Measurements from ENCODE around the gene TBPL1. TPM values are rescaled to one million over a fixed set of nuclear protein-coding genes. Genes with fewer than 3 reads are reported as not detected.

The TBPL1 gene
- polyA plus RNA-seq, 1 donor (not counting 4 experiments of a cell fraction or from before 2014, with no cell fraction given) = 39.1 TPM

DNA sequence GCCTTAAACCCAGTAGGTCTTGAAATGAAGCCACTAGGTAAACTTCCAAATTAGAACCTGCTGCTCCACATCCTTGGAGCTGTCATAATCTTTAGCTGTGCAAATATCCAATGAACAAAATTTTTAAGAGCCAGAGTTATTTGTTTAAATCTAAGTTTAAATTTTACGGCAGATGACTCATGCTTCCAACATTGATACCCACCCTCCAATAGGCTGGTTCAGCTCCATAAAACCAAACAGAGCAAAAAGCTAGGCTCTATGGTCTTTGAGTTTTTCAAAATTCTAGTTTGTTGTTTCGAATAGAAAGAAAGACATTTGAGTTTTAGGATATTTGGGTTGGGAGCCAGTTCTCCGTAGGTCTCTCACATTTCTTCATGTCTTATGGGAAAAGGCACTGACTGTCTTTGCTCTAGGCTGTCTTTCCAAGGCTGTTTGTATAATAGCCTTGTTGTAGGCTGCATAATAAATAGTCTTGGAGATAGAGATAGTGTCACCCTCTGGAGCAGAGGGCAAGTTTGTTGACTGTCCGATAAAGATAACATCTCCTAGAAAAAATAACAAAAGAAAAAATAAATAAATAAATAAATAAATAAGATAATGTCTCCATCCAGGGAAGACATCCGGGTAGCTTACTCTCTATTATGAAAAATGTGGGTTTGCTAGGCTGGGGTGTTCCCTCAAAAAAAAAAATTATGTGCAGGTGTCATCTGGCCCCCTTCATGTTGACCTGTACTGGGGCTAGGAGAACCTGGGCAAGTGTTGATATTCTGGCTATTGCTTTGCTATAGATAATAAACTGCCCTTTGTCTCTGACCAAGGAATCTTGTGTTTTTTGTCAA is 62.9 kb downstream of the TBPL1 start:
- no peaks in the 10 kb centered on the region for H3K27me3 ChIP-seq (ENCODE audit: control insufficient read depth, extremely low read depth, insufficient read depth, low read length)
- H4K20me1 ChIP-seq (ENCODE audit: control insufficient read depth, extremely low read depth, insufficient read depth, low read length) = no peaks in the 10 kb centered on the region
- H3K9ac ChIP-seq (ENCODE audit: control insufficient read depth, extremely low read depth, insufficient read depth, low read length) = no peak overlapping the region
- TF ChIP-seq, protein P1, sequence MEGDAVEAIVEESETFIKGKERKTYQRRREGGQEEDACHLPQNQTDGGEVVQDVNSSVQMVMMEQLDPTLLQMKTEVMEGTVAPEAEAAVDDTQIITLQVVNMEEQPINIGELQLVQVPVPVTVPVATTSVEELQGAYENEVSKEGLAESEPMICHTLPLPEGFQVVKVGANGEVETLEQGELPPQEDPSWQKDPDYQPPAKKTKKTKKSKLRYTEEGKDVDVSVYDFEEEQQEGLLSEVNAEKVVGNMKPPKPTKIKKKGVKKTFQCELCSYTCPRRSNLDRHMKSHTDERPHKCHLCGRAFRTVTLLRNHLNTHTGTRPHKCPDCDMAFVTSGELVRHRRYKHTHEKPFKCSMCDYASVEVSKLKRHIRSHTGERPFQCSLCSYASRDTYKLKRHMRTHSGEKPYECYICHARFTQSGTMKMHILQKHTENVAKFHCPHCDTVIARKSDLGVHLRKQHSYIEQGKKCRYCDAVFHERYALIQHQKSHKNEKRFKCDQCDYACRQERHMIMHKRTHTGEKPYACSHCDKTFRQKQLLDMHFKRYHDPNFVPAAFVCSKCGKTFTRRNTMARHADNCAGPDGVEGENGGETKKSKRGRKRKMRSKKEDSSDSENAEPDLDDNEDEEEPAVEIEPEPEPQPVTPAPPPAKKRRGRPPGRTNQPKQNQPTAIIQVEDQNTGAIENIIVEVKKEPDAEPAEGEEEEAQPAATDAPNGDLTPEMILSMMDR (optimal IDR thresholded peaks at IDR 0.05 in 1 of 3, IDR thresholded peaks at IDR 0.05 in 1 of 3, conservative IDR thresholded peaks at IDR 0.05 in 1 of 3; ENCODE audit: extremely low read depth in 1 of 3, insufficient read depth in 2 of 3, low read length in 3 of 3) = no peak
- TF ChIP-seq EZH2 (IDR thresholded peaks at IDR 0.05; ENCODE audit: low read length) = no peak
- H3K9me3 ChIP-seq (ENCODE audit: control insufficient read depth, low read depth, low read length) = no peaks in the 10 kb centered on the region
- FAIRE-seq (no peak), DNase-seq (ENCODE audit: low read depth, low spot score) (no peak)
- H3K4me1 ChIP-seq (ENCODE audit: control insufficient read depth, extremely low read depth, insufficient read depth, low read length) = no peaks in the 10 kb centered on the region
- dilution Hi-C loops (cut with MboI; ENCODE audit: extremely low pct_ligation_motif_present, low sequenced_read_pairs) = no loop called here
- no peaks in the 10 kb centered on the region for H3K79me2 ChIP-seq (ENCODE audit: control insufficient read depth, insufficient read depth, low read length)
- no peak overlapping the region for H3K4me3 ChIP-seq (ENCODE audit: control insufficient read depth in 2 of 3, extremely low read depth in 1 of 3, insufficient read depth in 2 of 3, low read depth in 1 of 3, low read length in 3 of 3)
- H3K9me1 ChIP-seq (ENCODE audit: control insufficient read depth, extremely low read depth, insufficient read depth, low read length) = no peaks in the 10 kb centered on the region
- no peaks in the 10 kb centered on the region for H3K36me3 ChIP-seq (ENCODE audit: control insufficient read depth in 2 of 2, extremely low read depth in 1 of 2, insufficient read depth in 2 of 2, low read length in 2 of 2)
- no peak overlapping the region for H2AFZ ChIP-seq (ENCODE audit: control insufficient read depth, low read length)
- no peak overlapping the region for H3K4me2 ChIP-seq (ENCODE audit: control insufficient read depth, extremely low read depth, insufficient read depth, low read depth, low read length)
- no peak overlapping the region for H3K27ac ChIP-seq (ENCODE audit: control insufficient read depth, insufficient read depth, low read length)

DNA sequence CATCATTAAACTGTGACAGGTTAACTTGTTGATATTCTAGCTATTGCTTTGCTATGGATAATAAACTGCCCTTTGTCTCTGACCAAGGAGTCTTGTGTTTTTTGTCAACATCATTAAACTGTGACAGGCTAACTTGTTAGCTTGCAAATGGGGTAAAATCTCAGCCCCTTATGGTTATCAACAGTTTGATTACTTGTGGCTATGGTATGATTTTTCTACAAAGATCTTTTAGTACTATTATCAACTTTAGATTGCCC is 63.5 kb downstream of the TBPL1 start:
- H3K79me2 ChIP-seq (ENCODE audit: control insufficient read depth, insufficient read depth, low read length) = no peaks in the 10 kb centered on the region
- H3K9ac ChIP-seq (ENCODE audit: control insufficient read depth, extremely low read depth, insufficient read depth, low read length) = no peak overlapping the region
- dilution Hi-C loops (cut with MboI; ENCODE audit: extremely low pct_ligation_motif_present, low sequenced_read_pairs) = no loop called here
- DNase-seq (ENCODE audit: low read depth, low spot score) (no peak), FAIRE-seq (no peak)
- no peak overlapping the region for H2AFZ ChIP-seq (ENCODE audit: control insufficient read depth, low read length)
- no peaks in the 10 kb centered on the region for H3K27me3 ChIP-seq (ENCODE audit: control insufficient read depth, extremely low read depth, insufficient read depth, low read length)
- no peaks in the 10 kb centered on the region for H3K9me3 ChIP-seq (ENCODE audit: control insufficient read depth, low read depth, low read length)
- H4K20me1 ChIP-seq (ENCODE audit: control insufficient read depth, extremely low read depth, insufficient read depth, low read length) = no peaks in the 10 kb centered on the region
- no peaks in the 10 kb centered on the region for H3K36me3 ChIP-seq (ENCODE audit: control insufficient read depth in 2 of 2, extremely low read depth in 1 of 2, insufficient read depth in 2 of 2, low read length in 2 of 2)
- H3K9me1 ChIP-seq (ENCODE audit: control insufficient read depth, extremely low read depth, insufficient read depth, low read length) = no peaks in the 10 kb centered on the region
- H3K4me1 ChIP-seq (ENCODE audit: control insufficient read depth, extremely low read depth, insufficient read depth, low read length) = no peaks in the 10 kb centered on the region
- no peak overlapping the region for H3K27ac ChIP-seq (ENCODE audit: control insufficient read depth, insufficient read depth, low read length)
- no peak for TF ChIP-seq EZH2 (IDR thresholded peaks at IDR 0.05; ENCODE audit: low read length)
- TF ChIP-seq, protein P1 (optimal IDR thresholded peaks at IDR 0.05 in 1 of 3, IDR thresholded peaks at IDR 0.05 in 1 of 3, conservative IDR thresholded peaks at IDR 0.05 in 1 of 3; ENCODE audit: extremely low read depth in 1 of 3, insufficient read depth in 2 of 3, low read length in 3 of 3) = no peak
- no peak overlapping the region for H3K4me3 ChIP-seq (ENCODE audit: control insufficient read depth in 2 of 3, extremely low read depth in 1 of 3, insufficient read depth in 2 of 3, low read depth in 1 of 3, low read length in 3 of 3)
- H3K4me2 ChIP-seq (ENCODE audit: control insufficient read depth, extremely low read depth, insufficient read depth, low read depth, low read length) = no peak overlapping the region
